ENCODE data around the gene CASQ2. TPM values are rescaled to one million over a fixed set of nuclear protein-coding genes. Genes with fewer than 3 reads are reported as not detected.

Gene CASQ2
- total and polyA plus RNA-seq, 2 of the 13 experiments (the other 11 are each of a cell fraction or from before 2014, with no cell fraction given) = not detected

GRCh38 chr1:115661157-115661556 is 107.4 kb downstream of the CASQ2 start:
- POLR2A ChIA-PET = no interaction called here
- no peak overlapping the region for H3K4me3 ChIP-seq (replicated peaks in 1 of 3; ENCODE audit: insufficient read depth in 1 of 3, low read depth in 2 of 3, low read length in 3 of 3)
- ATAC-seq = no peak
- no TSS peak for BruUV-seq (replicated peaks)
- H4K20me1 ChIP-seq (ENCODE audit: insufficient read depth, low read length) = no peaks in the 10 kb centered on the region
- H3K36me3 ChIP-seq (replicated peaks in 1 of 2; ENCODE audit: control insufficient read depth in 1 of 2, insufficient read depth in 2 of 2, low read length in 2 of 2) = peaks cover 14 to 77% of the 10 kb centered on the region in 2 experiments
- no peak for DNase-seq (ENCODE audit: low spot score)
- no peak overlapping the region for H3K27ac ChIP-seq (ENCODE audit: extremely low read length, insufficient read depth, low read length)
- H3K79me2 ChIP-seq (ENCODE audit: insufficient read depth, low read length) = no peaks in the 10 kb centered on the region
- no peak overlapping the region for H2AFZ ChIP-seq (ENCODE audit: low read length)
- TF ChIP-seq ZFY (CRISPR knock-in tag; IDR thresholded peaks at IDR 0.05) (no peak), MZF1 (CRISPR knock-in tag; IDR thresholded peaks at IDR 0.05; ENCODE audit: borderline replicate concordance) (no peak), MATR3 (CRISPR knock-in tag; IDR thresholded peaks at IDR 0.05) (no peak), SCMH1 (CRISPR knock-in tag; IDR thresholded peaks at IDR 0.05; ENCODE audit: borderline replicate concordance) (no peak), ZNF607 (CRISPR knock-in tag; IDR thresholded peaks at IDR 0.05; ENCODE audit: borderline replicate concordance) (no peak), FOXA1 (IDR thresholded peaks at IDR 0.05) (no peak), FOXA1 (CRISPR knock-in tag; IDR thresholded peaks at IDR 0.05) (no peak), SALL2 (CRISPR knock-in tag; IDR thresholded peaks at IDR 0.05) (no peak), IKZF5 (CRISPR knock-in tag; IDR thresholded peaks at IDR 0.05) (no peak)
- H3K4me1 ChIP-seq (ENCODE audit: insufficient read depth, low read length) = no peaks in the 10 kb centered on the region
- H3K9ac ChIP-seq (ENCODE audit: insufficient read depth, low read depth, low read length) = no peak overlapping the region
- intact Hi-C loops (cut with micrococcal nuclease; ENCODE audit: unreplicated experiment) (no loop called here), in situ Hi-C loops (cut with HindIII; ENCODE audit: extremely low pct_ligation_motif_present, low pct_unique_long_range_greater_than_20kb) (no loop called here)
- CTCF ChIA-PET (ENCODE audit: low intra/inter-chr PET ratio, low total read pairs) = no interaction called here
- FAIRE-seq = no peak
- WGBS (ENCODE audit: low lambda C conversion rate) = 89% methylated on average over 1 of the region's 1 CpG
- H3K4me2 ChIP-seq (ENCODE audit: low read depth, low read length) = no peak overlapping the region
- H3K9me3 ChIP-seq (ENCODE audit: low read length) = no peaks in the 10 kb centered on the region
- no peaks in the 10 kb centered on the region for H3K27me3 ChIP-seq (ENCODE audit: control insufficient read depth in 1 of 2, insufficient read depth in 2 of 2, low read length in 2 of 2)

DNA sequence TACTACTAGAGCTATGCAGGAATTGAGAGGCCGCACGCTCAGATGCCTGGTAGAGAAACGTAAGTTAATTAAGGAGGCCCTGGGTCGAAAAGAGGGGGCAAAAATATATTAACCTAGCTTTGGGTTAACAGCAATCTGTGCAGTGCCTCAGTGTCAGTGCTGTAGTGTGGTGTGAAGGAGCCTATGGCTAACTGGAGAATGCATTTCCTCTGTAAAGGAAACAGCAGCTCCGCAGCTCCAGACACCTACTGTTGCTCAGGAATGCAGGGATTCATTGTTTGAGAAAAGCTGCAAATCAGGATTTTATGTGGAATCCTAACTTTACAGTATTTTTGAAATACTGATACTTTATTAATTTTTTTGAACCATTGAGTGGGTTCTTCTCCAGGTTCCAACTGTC is 108.4 kb downstream of the CASQ2 start:
- 97% methylated on average over 5 of the region's 5 CpGs for WGBS (ENCODE audit: low lambda C conversion rate)
- in situ Hi-C loops (cut with HindIII; ENCODE audit: extremely low pct_ligation_motif_present, low pct_unique_long_range_greater_than_20kb) = no loop called here
- Histone ChIP-seq H4K20me1 (ENCODE audit: insufficient read depth, low read length) (no peaks in the 10 kb centered on the region), H3K79me2 (ENCODE audit: insufficient read depth, low read length) (no peaks in the 10 kb centered on the region), H3K9me3 (ENCODE audit: low read length) (no peaks in the 10 kb centered on the region), H3K4me2 (ENCODE audit: low read depth, low read length) (no peak overlapping the region), H3K4me1 (ENCODE audit: insufficient read depth, low read length) (no peaks in the 10 kb centered on the region), H3K27me3 (ENCODE audit: control insufficient read depth in 1 of 2, insufficient read depth in 2 of 2, low read length in 2 of 2) (no peaks in the 10 kb centered on the region), H3K36me3 (replicated peaks in 1 of 2; ENCODE audit: control insufficient read depth in 1 of 2, insufficient read depth in 2 of 2, low read length in 2 of 2) (peaks cover 18 to 76% of the 10 kb centered on the region in 2 experiments), H3K27ac (ENCODE audit: extremely low read length, insufficient read depth, low read length) (no peak overlapping the region), H3K4me3 (replicated peaks in 1 of 3; ENCODE audit: insufficient read depth in 1 of 3, low read depth in 2 of 3, low read length in 3 of 3) (no peak overlapping the region), H3K9ac (ENCODE audit: insufficient read depth, low read depth, low read length) (no peak overlapping the region), H2AFZ (ENCODE audit: low read length) (no peak overlapping the region)
- ATAC-seq (no peak), FAIRE-seq (no peak), DNase-seq (ENCODE audit: low spot score) (no peak)
- intact Hi-C loops (cut with micrococcal nuclease; ENCODE audit: unreplicated experiment) = no loop called here
- CTCF ChIA-PET (ENCODE audit: low intra/inter-chr PET ratio, low total read pairs) = no interaction called here
- BruUV-seq (replicated peaks) = no TSS peak
- POLR2A ChIA-PET = no interaction called here
- TF ChIP-seq NFYB (CRISPR knock-in tag; IDR thresholded peaks at IDR 0.05) (no peak), MIER3 (CRISPR knock-in tag; IDR thresholded peaks at IDR 0.05; ENCODE audit: borderline replicate concordance) (no peak), SMARCE1 (IDR thresholded peaks at IDR 0.05; ENCODE audit: borderline replicate concordance) (no peak), ATF3 (CRISPR knock-in tag; IDR thresholded peaks at IDR 0.05) (no peak), ZNF552 (CRISPR knock-in tag; IDR thresholded peaks at IDR 0.05; ENCODE audit: borderline replicate concordance) (no peak), TERF1 (CRISPR knock-in tag; IDR thresholded peaks at IDR 0.05) (no peak)
